Mammary epithelial cell (primary cell): ENCODE measurements around the gene NPSR1.

Experiments used
- EZH2 ChIP-seq: IDR thresholded peaks from 2 replicates; pipeline ENCODE4 v1.6.1; 2012; ENCODE audit warnings: low read length, inconsistent platforms, borderline replicate concordance
- TF ChIP-seq, protein P1 (sequence below), 2 donors: IDR thresholded peaks in 1 of 2; conservative IDR thresholded peaks in 1 of 2; 2 replicates each; pipeline ENCODE4 v1.5.1; 2011 to 2012; ENCODE audit warnings: inconsistent platforms in 2 of 2, low read length in 2 of 2, mild to moderate bottlenecking in 2 of 2, control low read depth in 1 of 2, low read depth in 1 of 2; ENCODE audit not compliant: insufficient read depth in 1 of 2; ENCODE audit errors: extremely low read depth in 1 of 2

DNA sequence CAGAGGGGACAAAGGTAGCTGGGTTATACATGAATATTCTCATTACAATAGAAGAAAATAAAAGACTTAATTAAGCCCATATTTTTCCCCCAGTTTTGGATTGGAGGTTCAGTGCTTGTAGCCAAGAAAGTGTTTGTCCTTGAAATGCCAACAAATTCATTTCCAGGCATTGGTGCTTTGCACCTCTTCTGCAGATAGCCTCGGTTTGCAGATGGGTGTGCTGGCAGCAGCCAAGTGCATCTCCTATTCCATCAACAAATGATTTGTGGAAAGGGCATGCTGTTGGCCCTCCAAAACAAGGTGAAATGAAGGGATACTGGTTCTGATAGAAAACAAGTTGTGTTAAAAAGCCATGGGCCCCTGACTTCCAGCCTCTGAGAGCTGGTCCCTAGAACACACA is 192.0 kb downstream of the NPSR1 start:
- TF ChIP-seq, protein P1, sequence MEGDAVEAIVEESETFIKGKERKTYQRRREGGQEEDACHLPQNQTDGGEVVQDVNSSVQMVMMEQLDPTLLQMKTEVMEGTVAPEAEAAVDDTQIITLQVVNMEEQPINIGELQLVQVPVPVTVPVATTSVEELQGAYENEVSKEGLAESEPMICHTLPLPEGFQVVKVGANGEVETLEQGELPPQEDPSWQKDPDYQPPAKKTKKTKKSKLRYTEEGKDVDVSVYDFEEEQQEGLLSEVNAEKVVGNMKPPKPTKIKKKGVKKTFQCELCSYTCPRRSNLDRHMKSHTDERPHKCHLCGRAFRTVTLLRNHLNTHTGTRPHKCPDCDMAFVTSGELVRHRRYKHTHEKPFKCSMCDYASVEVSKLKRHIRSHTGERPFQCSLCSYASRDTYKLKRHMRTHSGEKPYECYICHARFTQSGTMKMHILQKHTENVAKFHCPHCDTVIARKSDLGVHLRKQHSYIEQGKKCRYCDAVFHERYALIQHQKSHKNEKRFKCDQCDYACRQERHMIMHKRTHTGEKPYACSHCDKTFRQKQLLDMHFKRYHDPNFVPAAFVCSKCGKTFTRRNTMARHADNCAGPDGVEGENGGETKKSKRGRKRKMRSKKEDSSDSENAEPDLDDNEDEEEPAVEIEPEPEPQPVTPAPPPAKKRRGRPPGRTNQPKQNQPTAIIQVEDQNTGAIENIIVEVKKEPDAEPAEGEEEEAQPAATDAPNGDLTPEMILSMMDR (conservative IDR thresholded peaks at IDR 0.05 in 1 of 2, IDR thresholded peaks at IDR 0.05 in 1 of 2; ENCODE audit: extremely low read depth in 1 of 2, insufficient read depth in 1 of 2, low read depth in 1 of 2, low read length in 2 of 2) = no peak
- no peak for TF ChIP-seq EZH2
